Breast epithelium (tissue), 3 donors: ENCODE measurements around the gene PARVB.

Experiments
- CTCF ChIP-seq, 3 donors: fragments of 450-650 bp; IDR thresholded peaks; one replicate each; pipeline ENCODE4 v1.5.1; 2016 to 2017; ENCODE audit warnings: antibody characterized with exemption in 3 of 3, mild to moderate bottlenecking in 3 of 3, moderate library complexity in 3 of 3
- POLR2A ChIP-seq: fragments of 450-650 bp; IDR thresholded peaks from one replicate; pipeline ENCODE4 v1.6.1; 2016; ENCODE audit warnings: antibody characterized with exemption, mild to moderate bottlenecking, moderate library complexity
- POLR2AphosphoS5 ChIP-seq, 3 donors: sonication (generic); formaldehyde crosslinking; IDR thresholded peaks; one replicate each; pipeline ENCODE4 v1.6.1; 2017; ENCODE audit warnings: antibody characterized with exemption in 3 of 3

DNA sequence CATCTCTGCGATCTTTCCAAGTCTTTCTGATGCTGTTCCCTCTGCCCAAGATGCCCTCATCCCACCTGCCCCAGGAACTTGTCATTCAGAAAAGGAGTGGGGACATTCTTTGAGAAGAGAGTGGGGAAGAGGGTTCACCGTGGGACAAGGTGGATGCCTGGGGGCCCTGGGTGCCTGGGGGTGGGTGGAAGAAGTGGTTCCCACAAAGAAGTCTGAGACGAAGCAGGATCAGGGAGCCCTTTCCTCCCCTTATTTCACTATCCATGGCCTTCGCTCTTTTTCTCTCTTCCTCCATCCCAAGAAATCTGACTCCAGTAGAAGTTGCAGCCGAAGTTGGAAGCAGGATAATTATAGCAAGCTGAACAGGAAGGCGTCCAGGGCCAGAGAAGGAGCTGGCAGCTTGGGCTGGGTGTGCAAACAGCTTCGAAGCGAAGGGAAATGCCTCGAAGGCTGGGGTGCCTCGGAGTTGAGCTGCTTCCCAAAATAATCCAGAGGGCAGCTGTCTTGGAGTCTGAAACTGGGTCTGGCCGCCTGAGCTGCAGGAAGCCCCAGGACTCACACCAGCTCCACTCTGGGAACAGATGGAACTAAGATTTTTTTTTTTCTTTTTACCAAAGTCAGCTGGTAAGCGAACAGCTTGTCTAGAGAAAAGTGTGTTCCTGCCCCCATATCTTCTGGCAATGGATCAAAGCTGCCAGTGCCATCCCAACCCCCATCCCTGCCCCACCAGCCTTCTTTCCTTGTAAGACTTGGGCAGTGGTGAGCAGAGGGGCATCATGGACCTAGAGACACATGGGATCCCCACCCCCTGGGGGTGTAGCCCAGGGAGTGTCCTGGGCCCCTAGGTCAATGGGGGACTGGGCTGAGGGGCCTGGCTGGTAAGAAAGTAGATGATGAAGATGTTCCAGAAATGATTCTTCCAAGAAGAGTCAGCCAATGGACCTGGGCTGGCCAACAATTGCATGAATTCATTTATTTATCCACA is 188.1 kb downstream of the PARVB start:
- no peak for TF ChIP-seq POLR2A
- TF ChIP-seq CTCF (IDR thresholded peaks at IDR 0.05) = no peak
- no peak for TF ChIP-seq POLR2AphosphoS5 (IDR thresholded peaks at IDR 0.05)
